Measurements from ENCODE around the gene OR11H6.
"Not testable (repeated sequence)": the region's sequence is repeated elsewhere in the genome, so short reads cannot be mapped to it uniquely, and the experiment has no call there.

Gene OR11H6, protein sequence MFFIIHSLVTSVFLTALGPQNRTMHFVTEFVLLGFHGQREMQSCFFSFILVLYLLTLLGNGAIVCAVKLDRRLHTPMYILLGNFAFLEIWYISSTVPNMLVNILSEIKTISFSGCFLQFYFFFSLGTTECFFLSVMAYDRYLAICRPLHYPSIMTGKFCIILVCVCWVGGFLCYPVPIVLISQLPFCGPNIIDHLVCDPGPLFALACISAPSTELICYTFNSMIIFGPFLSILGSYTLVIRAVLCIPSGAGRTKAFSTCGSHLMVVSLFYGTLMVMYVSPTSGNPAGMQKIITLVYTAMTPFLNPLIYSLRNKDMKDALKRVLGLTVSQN

DNA sequence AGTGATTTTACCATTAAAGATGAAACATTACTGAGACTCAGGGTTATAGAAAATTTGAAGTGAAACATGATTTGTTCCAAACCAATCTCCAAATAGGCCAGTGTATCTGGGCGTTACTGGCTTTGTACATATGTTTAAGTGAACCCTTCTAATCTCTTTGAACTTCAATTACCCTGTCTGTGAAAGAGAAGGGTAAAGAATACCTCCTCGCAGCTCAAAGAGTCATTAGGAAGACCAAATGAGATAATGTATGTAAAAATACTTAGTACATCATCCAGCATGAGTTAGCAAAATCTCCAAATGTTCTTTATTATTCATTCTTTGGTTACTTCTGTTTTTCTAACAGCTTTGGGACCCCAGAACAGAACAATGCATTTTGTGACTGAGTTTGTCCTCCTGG, at the start of gene OR11H6:
Gene OR11H6 (plus strand): TSS at position 301 of the 400 bp plus-strand sequence. CDS start 0 bp downstream, at position 301.
- DNase-seq = no peak

DNA sequence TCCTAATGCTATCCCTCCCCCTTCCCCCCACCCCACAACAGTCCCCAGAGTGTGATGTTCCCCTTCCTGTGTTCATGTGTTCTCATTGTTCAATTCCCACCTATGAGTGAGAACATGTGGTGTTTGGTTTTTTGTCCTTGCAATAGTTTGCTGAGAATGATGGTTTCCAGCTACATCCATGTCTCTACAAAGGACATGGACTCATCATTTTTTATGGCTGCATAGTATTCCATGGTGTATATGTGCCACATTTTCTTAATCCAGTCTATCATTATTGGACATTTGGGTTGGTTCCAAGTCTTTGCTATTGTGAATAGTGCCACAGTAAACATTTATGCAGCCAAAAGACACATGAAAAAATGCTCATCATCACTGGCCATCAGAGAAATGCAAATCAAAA, 49.3 kb upstream of the OR11H6 start:
- DNase-seq = not testable (repeated sequence)

DNA sequence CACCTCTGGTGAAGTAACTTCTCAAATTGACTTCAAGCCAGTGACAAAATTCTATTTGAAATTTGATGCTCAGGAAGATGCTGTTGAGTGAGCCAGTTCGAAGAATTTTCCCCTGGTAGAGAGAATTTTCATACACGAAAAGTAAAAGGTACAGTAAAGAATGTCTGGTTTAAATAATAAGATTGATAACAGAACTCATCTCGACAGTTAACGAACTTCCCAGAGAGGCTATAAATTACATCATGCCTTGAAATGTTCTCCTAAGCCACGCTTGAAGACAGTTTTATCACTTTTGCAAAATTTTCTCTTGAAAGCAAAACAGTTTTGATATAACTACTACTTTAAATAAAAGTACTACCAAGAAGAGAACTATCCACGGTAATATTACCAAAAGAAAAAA, 47.2 kb upstream of the OR11H6 start:
- DNase-seq = no peak

DNA sequence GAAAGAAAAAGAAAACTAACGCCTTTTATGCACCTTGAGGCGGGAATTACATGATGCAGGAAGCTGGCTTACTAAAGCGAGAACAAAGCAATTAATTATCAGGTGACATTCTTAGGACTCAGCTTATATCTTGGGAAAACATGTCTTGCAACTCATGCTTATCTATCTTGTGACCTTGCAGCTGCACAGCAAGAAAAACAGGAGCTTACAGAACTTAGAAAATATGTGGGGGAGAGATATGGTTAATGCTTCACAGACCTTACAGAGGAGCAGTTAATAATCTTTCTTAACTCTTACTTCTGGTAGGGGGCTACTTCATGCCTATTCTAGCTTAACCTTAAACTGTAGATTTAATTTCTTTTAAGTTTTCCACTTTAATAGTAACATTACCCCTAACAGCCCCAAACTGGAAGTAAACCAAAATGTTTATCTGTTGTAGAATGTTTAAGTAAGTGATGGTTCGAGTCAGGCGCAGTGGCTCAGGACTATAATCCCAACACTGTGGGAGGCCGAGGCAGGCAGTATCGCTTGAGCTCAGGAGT, 46.0 kb upstream of the OR11H6 start:
- no peak for DNase-seq

DNA sequence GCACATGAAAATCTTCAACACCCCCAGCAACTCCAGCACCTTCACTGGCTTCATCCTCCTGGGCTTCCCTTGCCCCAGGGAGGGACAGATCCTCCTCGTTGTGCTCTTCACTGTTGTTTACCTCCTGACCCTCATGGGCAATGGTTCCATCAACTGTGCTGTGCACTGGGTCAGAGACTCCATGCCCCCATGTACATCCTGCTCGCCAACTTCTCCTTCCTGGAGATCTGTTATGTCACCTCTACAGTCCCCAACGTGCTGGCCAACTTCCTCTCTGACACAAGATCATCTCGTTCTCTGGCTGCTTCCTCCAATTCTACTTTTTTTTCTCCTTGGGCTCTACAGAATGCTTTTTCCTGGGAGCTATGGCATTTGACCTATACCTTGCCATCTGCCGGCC, 44.3 kb upstream of the OR11H6 start:
- peak; percentile 45 to 60 for DNase-seq

DNA sequence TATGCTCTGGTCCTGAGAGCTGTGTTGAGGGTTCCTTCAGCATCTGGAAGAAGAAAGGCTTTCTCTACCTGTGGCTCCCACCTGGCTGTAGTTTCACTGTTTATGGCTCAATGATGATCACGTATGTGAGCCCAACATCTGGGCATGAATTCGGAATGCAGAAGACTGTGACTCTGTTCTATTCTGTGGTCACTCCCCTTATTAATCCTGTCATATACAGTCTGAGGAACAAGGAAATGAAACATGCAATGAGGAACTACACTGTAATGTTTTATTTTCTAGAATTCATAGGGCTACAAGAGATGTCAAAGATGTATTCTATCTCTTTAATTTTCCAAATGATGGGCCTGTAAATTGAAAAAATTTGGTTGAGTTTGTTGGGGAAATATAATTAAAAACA, 43.6 kb upstream of the OR11H6 start:
- DNase-seq = no peak

DNA sequence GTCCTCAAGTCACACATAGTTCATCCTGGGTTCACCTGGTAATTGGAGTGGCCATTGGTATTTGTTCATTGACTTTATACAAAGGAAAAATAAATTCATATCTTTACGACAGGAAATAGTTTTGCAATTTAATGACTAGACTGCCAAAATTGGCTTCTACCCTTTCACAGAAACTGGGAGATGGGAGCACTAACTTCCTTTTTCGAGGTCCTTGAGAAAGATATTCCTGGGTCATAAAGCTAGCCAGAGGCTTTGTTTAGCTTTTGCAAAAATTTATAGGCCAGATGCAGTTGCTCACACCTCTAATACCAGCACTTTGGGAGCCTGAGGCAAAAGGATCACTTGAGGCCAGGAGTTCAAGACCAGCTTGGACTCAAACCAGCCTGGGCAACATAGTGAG, 43.0 kb upstream of the OR11H6 start:
- DNase-seq = no peak

DNA sequence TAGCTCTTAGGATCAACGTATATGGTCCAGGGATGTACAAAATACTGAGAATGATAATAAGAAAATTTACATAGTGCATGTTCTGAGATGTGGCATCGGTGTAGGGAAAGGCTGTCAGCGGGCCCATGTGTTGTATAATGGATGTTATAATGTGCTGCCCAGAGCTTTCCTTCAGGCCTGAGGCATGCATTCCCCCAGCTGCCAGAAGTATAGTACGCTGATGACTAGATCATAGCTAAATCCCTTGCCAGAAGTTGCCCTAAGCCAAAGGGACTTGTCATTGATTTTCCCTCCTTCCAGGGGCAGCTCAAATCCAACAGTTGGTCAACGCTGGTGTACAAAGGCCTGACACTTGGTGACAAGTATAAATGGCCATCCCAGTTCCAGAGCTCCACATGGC, 39.3 kb upstream of the OR11H6 start:
- DNase-seq = no peak

DNA sequence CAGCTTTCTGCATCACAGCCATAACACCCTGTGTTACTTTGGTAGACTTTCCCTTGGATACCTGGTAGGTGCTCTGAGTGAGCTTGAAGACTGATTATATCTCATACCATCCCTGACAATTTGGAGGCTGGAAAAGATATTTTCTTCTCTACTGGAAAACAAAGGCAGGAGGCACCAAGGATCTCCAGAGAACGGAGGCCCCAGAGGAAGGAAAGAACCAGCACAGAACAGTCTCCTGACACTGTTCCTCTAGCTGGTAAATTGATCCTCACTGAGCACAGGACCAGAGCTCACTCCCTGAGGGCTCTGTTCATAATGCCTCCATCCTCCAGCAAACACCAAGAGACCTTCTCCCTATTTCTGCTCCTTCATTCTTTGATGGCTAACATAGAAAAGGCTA, 32.9 kb upstream of the OR11H6 start, which contains the start of gene OR11G2:
Gene OR11G2 (plus strand): TSS at position 301 of the 400 bp plus-strand sequence. CDS start 6,542 bp downstream, outside the sequence.
- no peak for DNase-seq

DNA sequence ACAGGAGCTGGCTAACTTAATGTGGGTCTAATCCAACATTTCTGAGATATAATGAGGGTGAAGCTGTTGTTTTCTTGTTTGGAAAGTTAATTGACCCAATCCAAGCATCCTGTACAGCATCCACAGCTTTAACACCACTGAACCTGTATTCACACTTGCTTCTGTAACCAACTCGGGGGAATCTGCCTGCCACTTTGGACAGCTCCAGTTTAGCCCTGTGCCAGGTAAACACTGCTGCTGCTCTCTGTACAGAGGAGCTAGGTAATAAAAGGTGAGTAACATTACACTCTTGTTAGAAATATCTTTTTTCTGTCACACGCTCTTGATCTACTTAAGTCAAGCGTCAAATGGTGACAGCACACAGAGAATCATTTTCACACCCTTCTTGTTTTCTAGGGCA, 32.1 kb upstream of the OR11H6 start:
- DNase-seq = no peak

DNA sequence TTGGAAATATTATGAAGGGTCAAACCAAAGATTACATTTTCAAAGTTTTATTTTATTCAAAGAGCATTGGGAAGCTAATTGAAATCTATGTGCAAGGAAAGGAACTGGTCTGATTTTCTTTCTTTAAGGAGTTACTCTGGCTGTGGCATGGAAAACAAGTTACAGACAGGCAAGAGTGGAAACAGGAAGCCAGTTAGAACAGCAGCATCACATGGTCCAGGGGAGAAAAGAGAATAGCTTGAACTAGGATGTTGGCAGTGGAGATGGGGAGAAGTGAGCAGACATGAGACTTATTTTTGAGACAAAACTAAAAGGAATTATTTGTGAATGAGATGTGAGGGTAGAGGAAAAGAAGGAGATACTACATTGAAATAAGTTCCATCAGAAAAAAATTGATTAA, 29.4 kb upstream of the OR11H6 start:
- no peak for DNase-seq

DNA sequence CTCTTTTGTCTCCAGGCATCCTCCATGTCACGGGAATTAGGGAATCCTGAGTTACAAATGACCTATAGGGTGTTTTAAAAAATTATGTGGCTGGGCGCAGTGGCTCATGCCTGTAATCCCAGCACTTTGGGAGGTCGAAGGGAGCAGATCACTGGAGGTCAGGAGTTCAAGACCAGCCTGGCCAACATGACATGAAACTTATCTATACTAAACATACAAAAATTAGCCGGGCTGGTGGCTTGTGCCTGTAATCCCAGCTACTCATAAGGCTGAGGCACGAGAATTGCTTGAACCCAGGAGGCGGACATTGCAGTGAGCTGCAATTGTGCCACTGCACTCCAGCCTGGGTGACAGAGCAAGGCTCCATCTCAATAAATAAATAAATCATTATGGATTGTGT, 28.3 kb upstream of the OR11H6 start:
- DNase-seq = not testable (repeated sequence)

DNA sequence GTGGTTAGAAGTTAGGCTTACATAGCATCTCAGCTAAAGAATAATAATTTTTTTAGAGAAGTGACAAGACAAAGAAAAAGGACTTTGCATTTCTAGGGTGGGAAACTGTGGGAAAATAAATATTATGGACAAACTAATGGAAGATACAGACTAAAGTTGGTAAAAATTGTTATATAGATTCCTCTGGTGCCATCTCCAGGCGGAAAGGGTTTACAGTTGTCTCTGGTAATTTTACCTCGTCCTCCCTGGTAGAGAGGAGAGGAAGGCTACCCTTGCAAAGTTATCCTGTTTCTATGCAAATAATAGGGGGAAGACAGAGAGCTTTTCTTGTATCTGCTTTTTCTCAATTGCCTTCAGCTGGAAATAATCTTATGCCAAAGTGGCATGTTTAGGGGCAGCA, 27.6 kb upstream of the OR11H6 start:
- DNase-seq = no peak

DNA sequence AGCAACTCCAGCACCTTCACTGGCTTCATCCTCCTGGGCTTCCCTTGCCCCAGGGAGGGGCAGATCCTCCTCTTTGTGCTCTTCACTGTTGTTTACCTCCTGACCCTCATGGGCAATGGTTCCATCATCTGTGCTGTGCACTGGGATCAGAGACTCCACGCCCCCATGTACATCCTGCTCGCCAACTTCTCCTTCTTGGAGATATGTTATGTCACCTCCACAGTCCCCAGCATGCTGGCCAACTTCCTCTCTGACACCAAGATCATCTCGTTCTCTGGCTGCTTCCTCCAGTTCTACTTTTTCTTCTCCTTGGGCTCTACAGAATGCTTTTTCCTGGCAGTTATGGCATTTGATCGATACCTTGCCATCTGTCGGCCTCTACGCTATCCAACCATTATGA, 26.1 kb upstream of the OR11H6 start:
- peak; percentile 12 to 40 for DNase-seq

DNA sequence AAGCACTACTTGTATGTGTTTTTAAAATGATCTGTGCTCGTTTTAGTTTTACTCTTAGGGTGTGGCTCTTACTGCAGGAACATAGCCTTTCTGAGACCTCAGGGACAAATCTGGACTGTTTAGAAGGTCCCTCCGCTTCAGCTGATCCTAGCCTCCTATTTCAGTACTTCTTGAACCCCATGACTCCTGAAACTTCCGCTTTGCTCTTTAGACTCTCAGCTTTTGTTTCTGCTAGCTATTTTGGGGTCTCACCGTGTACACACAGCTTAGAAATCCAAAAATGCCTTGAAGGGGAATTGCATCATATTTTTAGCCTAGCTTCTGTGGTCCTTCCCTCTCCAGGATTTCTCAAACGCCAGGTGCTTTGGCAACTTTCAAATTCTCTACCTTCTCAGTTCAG, 24.5 kb upstream of the OR11H6 start:
- no peak for DNase-seq

DNA sequence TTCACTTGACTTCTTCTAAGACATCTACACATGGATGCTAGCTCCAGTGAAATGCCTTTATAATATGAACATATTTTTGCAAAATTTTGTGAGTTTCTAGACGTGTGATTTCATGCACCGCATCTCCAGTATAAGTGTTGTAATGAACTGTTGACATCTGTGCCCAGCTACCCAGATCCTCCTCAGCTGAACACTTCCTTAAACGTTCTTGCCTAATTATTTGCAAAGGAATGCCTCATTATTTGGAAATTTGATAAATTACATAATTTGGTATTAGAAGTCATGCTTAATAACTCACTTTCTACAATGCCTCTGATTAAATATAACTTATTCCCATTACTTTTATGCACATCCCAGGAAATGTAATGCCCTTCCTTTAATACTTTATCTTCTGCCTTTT, 18.8 kb upstream of the OR11H6 start:
- peak in 1 of 2 experiments; percentile 4 for DNase-seq

DNA sequence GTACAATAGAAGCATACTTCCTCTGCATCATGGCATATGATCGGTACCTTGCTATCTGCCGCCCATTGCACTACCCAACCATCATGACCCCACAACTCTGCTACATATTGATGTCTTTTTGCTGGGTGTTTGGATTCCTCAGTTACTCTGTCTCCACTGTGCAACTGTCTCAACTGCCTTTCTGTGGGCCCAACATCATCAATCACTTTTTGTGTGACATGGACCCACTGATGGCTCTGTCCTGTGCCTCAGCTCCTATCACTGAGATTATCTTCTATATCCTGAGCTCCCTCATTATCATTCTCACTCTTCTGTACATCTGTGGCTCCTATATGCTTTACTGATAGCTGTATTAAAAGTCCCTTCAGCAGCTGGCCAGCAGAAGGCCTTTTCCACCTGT, 13.9 kb upstream of the OR11H6 start:
- DNase-seq = no peak

DNA sequence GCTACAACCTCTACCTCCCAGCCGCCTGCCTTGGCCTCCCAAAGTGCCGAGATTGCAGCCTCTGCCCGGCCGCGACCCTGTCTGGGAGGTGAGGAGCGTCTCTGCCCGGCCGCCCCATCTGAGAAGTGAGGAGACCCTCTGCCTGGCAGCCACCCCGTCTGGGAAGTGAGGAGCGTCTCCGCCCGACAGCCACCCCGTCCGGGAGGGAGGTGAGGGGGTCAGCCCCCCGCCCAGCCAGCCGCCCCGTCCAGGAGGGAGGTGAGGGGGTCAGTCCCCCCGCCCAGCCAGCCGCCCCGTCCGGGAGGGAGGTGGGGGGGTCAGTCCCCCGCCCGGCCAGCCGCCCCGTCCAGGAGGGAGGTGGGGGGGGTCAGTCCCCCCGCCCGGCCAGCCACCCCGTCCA, 11.1 kb upstream of the OR11H6 start:
- DNase-seq = not testable (repeated sequence)

DNA sequence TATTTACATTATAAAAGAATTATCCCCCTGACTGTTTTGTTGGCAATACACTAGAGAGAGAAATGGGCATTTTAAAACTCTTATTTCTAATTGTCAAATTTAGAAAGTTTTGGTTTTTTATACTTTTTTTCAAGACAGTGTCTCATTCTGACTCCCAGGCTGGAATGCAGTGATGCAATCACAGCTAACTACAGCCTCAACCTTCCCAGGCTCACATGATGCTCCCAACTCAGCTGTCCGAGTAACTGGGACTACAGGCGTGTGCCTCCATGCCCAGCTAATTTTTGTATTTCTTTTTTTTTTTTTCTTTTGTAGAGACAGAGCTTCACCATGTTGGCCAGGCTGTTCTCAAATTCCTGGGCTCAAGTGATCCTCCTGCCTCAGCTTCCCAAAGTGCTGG, 8.3 kb upstream of the OR11H6 start:
- DNase-seq = no peak

DNA sequence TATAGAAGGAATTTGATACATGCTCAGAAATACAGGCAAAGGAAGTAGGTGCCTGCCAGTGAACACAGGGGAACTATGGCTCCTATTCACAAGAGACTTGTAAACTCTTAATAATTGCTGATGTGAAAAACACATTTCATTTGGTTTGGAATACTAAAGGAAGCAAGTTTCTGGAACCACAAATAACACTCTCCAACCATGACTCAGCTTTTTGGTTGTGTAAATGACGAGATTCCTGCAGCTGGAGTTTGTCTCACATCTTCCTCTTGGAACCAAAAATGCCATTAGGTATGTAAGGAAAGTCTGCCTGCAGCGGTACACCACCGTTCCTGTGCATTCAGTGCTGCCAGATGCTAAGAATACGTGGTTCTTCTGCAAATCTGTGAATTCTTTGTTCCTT, 4.5 kb upstream of the OR11H6 start:
- no peak for DNase-seq

DNA sequence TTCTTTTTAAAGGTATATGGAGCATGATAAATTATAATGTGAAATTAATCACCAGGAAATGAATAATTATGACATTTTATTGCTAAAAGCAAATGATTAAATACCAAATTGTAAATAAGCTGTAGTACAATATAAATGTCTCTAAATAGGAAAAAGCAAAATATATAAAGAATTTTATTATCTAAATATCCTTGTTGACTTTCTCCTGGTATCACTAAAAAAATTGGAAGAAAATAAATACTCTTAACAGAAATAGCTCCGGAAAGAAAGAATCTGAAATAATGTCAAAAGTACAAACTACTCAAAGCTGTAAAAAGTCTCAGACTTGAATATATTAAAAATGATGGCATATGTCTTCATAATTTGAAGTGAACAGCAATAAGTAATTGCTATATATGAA, 5.2 kb downstream of the OR11H6 start, which contains the start of gene OR11H7:
Gene OR11H7 (plus strand): TSS at position 301 of the 400 bp plus-strand sequence.
- DNase-seq = no peak

DNA sequence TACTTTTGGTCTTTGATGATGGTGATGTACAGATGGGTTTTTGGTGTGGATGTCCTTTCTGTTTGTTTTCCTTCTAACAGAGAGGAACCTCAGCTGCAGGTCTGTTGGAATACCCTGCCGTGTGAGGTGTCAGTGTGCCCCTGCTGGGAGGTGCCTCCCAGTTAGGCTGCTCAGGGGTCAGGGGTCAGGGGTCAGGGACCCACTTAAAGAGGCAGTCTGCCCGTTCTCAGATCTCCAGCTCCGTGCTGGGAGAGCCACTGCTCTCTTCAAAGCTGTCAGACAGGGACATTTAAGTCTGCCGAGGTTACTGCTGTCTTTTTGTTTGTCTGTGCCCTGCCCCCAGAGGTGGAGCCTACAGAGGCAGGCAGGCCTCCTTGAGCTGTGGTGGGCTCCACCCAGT, 11.9 kb downstream of the OR11H6 start:
- not testable (repeated sequence) for DNase-seq

DNA sequence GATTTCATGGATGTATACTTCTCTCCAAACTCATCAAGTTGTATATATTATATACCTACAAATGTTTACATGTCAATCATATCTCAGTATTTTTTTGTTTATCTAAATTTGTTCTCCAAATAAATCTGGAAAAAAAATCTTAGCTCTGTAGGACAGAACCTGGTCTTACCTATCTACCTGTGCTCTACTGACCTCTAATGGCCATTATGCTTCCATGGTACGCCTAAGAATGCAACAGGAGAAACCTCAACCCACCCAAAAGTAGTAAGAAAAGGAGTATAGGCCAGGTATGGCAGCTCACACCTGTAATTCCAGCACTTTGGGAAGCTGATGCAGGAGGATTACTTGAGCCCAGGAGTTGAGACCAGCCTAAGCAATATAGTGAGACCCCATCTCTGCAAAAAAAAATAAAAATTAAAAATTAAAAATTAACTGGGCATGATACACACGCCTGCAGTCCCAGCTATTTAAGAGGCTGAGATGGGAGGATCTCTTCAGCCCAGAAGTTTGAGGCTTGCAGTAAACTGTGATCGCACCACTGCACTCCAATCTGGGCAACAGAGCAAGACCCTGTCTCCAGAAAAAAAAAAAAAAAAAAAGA, 24.2 kb downstream of the OR11H6 start:
- no peak for DNase-seq

DNA sequence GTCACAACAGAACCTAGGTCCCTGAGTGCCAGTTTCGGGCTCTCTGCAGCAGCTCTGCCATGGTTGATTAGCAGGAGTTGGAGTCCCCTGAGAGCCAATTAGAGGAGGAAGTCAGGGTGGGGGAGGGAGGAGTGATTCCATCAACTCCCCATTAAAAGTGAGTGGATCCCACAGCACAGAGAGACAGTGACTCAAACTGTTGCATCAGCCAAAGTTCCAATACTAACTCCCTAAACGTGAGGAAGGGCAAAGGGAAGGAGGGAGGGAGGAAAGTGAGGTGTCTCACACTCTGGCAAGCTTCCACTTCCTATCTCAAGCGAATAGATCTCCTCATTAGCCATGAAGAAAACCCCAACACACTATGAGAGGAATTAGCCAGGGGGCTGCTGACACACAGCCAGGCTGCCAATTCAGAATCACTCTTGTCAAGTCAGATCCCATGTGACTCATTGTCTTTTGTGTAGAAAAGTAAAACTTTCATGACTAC, 39.2 kb downstream of the OR11H6 start:
- DNase-seq = no peak
